Measurements from ENCODE around the gene GTF3A.

GTF3A gene

GRCh38 chr13:27405546-27406134 lies 18.8 kb upstream of the GTF3A start:
- DNase-seq (ENCODE audit: low read depth): no peak

GRCh38 chr13:27406178-27406939 lies 18.1 kb upstream of the GTF3A start:
- no peak for DNase-seq (ENCODE audit: low read depth)

- no peak for DNase-seq (ENCODE audit: low read depth)
Observed at GRCh38 chr13:27408074-27408473, 16.3 kb upstream of the GTF3A start.

- no peak for DNase-seq (ENCODE audit: low read depth)
Observed at GRCh38 chr13:27409013-27409412, 15.4 kb upstream of the GTF3A start.

GRCh38 chr13:27411341-27411740 lies 13.1 kb upstream of the GTF3A start:
- no peak for DNase-seq (ENCODE audit: low read depth)

GRCh38 chr13:27415116-27415515 lies 9.3 kb upstream of the GTF3A start:
- no peak for DNase-seq (ENCODE audit: low read depth)

- no peak for DNase-seq (ENCODE audit: low read depth)
Observed at GRCh38 chr13:27419328-27419727, 5.1 kb upstream of the GTF3A start.

- no peak for DNase-seq (ENCODE audit: low read depth)
Observed at GRCh38 chr13:27421101-27421871, 3.1 kb upstream of the GTF3A start.

GRCh38 chr13:27423333-27423732 lies 1.1 kb upstream of the GTF3A start:
- DNase-seq (ENCODE audit: low read depth): no peak

GRCh38 chr13:27425158-27425917 lies 919 bp downstream of the GTF3A start:
- DNase-seq (ENCODE audit: low read depth): no peak

- DNase-seq (ENCODE audit: low read depth): peak; percentile 75
Observed at GRCh38 chr13:27425918-27426630, 1.7 kb downstream of the GTF3A start.

GRCh38 chr13:27427641-27428040 lies 3.2 kb downstream of the GTF3A start:
- no peak for DNase-seq (ENCODE audit: low read depth)

GRCh38 chr13:27428160-27428559 lies 3.7 kb downstream of the GTF3A start:
- DNase-seq (ENCODE audit: low read depth): no peak

GRCh38 chr13:27432180-27432579 lies 7.8 kb downstream of the GTF3A start:
- DNase-seq (ENCODE audit: low read depth): no peak

- peak; percentile 19 for DNase-seq (ENCODE audit: low read depth)
Observed at GRCh38 chr13:27432611-27433210, 8.3 kb downstream of the GTF3A start.

- no peak for DNase-seq (ENCODE audit: low read depth)
Observed at GRCh38 chr13:27437126-27437525, 12.7 kb downstream of the GTF3A start.

- no peak for DNase-seq (ENCODE audit: low read depth)
Observed at GRCh38 chr13:27440408-27440807, 16.0 kb downstream of the GTF3A start.

GRCh38 chr13:27442071-27442647 lies 17.7 kb downstream of the GTF3A start:
- DNase-seq (ENCODE audit: low read depth): no peak

GRCh38 chr13:27442797-27443196 lies 18.4 kb downstream of the GTF3A start:
- DNase-seq (ENCODE audit: low read depth): no peak

GRCh38 chr13:27446986-27447583 lies 22.7 kb downstream of the GTF3A start:
- DNase-seq (ENCODE audit: low read depth): no peak

All from T-helper 22 cell (primary cell).